HG03045 (cell line): ENCODE results near the gene RORC.
A peak's percentile ranks its signal among the peaks of the same experiment; 100 is the strongest.
"Not testable (repeated sequence)": the region's sequence is repeated elsewhere in the genome, so short reads cannot be mapped to it uniquely, and the experiment has no call there.

ENCODE experiments used
- ATAC-seq: cut with Tn5 transposase; IDR thresholded peaks from one replicate; pipeline ENCODE4 v1.9.1; 2021; ENCODE audit warnings: mild to moderate bottlenecking, moderate library complexity; ENCODE audit not compliant: unreplicated experiment

RORC gene

GRCh38 chr1:151807131-151807530 lies 24.5 kb downstream of the RORC start:
- ATAC-seq, result no peak

GRCh38 chr1:151806170-151806569 lies 25.4 kb downstream of the RORC start:
- no peak for ATAC-seq

GRCh38 chr1:151805066-151805820 lies 26.4 kb downstream of the RORC start, which contains the start of gene LINGO4:
TSS of gene LINGO4 (minus strand) at chr1:151805419. CDS start at chr1:151802704, 2,715 bp downstream.
- no peak for ATAC-seq

- no peak for ATAC-seq
Measured at GRCh38 chr1:151803915-151804314, 27.7 kb downstream of the RORC start.

- no peak for ATAC-seq
Measured at GRCh38 chr1:151803164-151803563, 28.4 kb downstream of the RORC start.

GRCh38 chr1:151802372-151802771 lies 29.2 kb downstream of the RORC start:
- no peak for ATAC-seq

- ATAC-seq, result no peak
Measured at GRCh38 chr1:151801846-151802245, 29.8 kb downstream of the RORC start.

- ATAC-seq, result no peak
Measured at GRCh38 chr1:151801310-151801820, 30.2 kb downstream of the RORC start.

- no peak for ATAC-seq
Measured at GRCh38 chr1:151800830-151801229, 30.8 kb downstream of the RORC start.

- ATAC-seq, result no peak
Measured at GRCh38 chr1:151799179-151800022, 32.2 kb downstream of the RORC start.

- ATAC-seq, result no peak
Measured at GRCh38 chr1:151798571-151798970, 33.0 kb downstream of the RORC start.

- peak; percentile 10 for ATAC-seq
Measured at GRCh38 chr1:151790940-151791651, 40.5 kb downstream of the RORC start.

- peak; percentile 96 for ATAC-seq
Measured at GRCh38 chr1:151790071-151790939, 41.3 kb downstream of the RORC start, which contains the start of gene TDRKH. TSS of gene TDRKH (minus strand) at chr1:151790500. CDS start at chr1:151783022, 7,478 bp downstream.

GRCh38 chr1:151787689-151788088 lies 43.9 kb downstream of the RORC start:
- no peak for ATAC-seq

GRCh38 chr1:151783796-151784195 lies 47.8 kb downstream of the RORC start:
- ATAC-seq, result no peak

- ATAC-seq, result no peak
Measured at GRCh38 chr1:151782741-151783140, 48.9 kb downstream of the RORC start.

GRCh38 chr1:151782026-151782425 lies 49.6 kb downstream of the RORC start:
- ATAC-seq, result not testable (repeated sequence)

- not testable (repeated sequence) for ATAC-seq
Measured at GRCh38 chr1:151780736-151781135, 50.9 kb downstream of the RORC start.

GRCh38 chr1:151779852-151780251 lies 51.8 kb downstream of the RORC start:
- ATAC-seq, result no peak

GRCh38 chr1:151777317-151777716 lies 54.3 kb downstream of the RORC start:
- ATAC-seq, result no peak
